Right lung (tissue), 10 donors: ENCODE results near the gene NAB2. TPM values are rescaled to one million over a fixed set of nuclear protein-coding genes. Genes with fewer than 3 reads are reported as not detected.
"Not testable (repeated sequence)": the region's sequence is repeated elsewhere in the genome, so short reads cannot be mapped to it uniquely, and the experiment has no call there.

ENCODE experiments used
- DNase-seq, 2 donors: peaks; one replicate each; pipeline ENCODE4 v3.0.0-alpha.2; 2013
- long read RNA-seq, 8 donors: transcript quantifications; one replicate each; lab custom pipeline, GENCODE V29; 2026
- polyA plus RNA-seq, 5 donors: library from polyadenylated mRNA; unstranded; fragments of 120-200 nt; gene quantifications; one replicate each; pipeline versions ENCODE4 v1.2.1 to v1.2.3, GENCODE V29; 2013; ENCODE audit warnings: inconsistent platforms in 1 of 5, low replicate concordance in 1 of 5; ENCODE audit not compliant: insufficient read length in 5 of 5, insufficient read depth in 1 of 5

NAB2 gene, protein sequence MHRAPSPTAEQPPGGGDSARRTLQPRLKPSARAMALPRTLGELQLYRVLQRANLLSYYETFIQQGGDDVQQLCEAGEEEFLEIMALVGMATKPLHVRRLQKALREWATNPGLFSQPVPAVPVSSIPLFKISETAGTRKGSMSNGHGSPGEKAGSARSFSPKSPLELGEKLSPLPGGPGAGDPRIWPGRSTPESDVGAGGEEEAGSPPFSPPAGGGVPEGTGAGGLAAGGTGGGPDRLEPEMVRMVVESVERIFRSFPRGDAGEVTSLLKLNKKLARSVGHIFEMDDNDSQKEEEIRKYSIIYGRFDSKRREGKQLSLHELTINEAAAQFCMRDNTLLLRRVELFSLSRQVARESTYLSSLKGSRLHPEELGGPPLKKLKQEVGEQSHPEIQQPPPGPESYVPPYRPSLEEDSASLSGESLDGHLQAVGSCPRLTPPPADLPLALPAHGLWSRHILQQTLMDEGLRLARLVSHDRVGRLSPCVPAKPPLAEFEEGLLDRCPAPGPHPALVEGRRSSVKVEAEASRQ
- polyA plus RNA-seq, result 10 to 100 TPM; 34.2 to 52.7 (median 45.0) TPM
- long read RNA-seq, donor 1, transcript NAB2-201 (7 exons, 2,711 nt), result major isoform, 8 of 22 reads
- long read RNA-seq, donor 1, partial matches to known transcripts, result 13 of 22 reads
- long read RNA-seq, donor 1, other reads (novel, unspliced or antisense), result 0 of 22 reads
- long read RNA-seq, donor 2, transcript NAB2-201 (7 exons, 2,711 nt), result major isoform, 7 of 9 reads
- long read RNA-seq, donor 2, partial matches to known transcripts, result 0 of 9 reads
- long read RNA-seq, donor 2, other reads (novel, unspliced or antisense), result 0 of 9 reads
- long read RNA-seq, donor 3, transcript NAB2-201 (7 exons, 2,711 nt), result major isoform, 5 of 6 reads
- long read RNA-seq, donor 3, partial matches to known transcripts, result 0 of 6 reads
- long read RNA-seq, donor 3, other reads (novel, unspliced or antisense), result 0 of 6 reads
- long read RNA-seq, donor 4, transcript NAB2-201 (7 exons, 2,711 nt), result major isoform, 5 of 57 reads
- long read RNA-seq, donor 4, partial matches to known transcripts, result 52 of 57 reads
- long read RNA-seq, donor 4, other reads (novel, unspliced or antisense), result 0 of 57 reads
- long read RNA-seq, donor 5, transcript NAB2-201 (7 exons, 2,711 nt), result major isoform, 10 of 92 reads
- long read RNA-seq, donor 5, partial matches to known transcripts, result 80 of 92 reads
- long read RNA-seq, donor 5, other reads (novel, unspliced or antisense), result 0 of 92 reads
- long read RNA-seq, donor 6, transcript NAB2-201 (7 exons, 2,711 nt), result major isoform, 8 of 186 reads
- long read RNA-seq, donor 6, partial matches to known transcripts, result 172 of 186 reads
- long read RNA-seq, donor 6, other reads (novel, unspliced or antisense), result 5 of 186 reads
- long read RNA-seq, donor 7, transcript NAB2-201 (7 exons, 2,711 nt), result major isoform, 10 of 236 reads
- long read RNA-seq, donor 7, partial matches to known transcripts, result 221 of 236 reads
- long read RNA-seq, donor 7, other reads (novel, unspliced or antisense), result 5 of 236 reads
- long read RNA-seq, donor 8, partial matches to known transcripts, result 0 of 3 reads
- long read RNA-seq, donor 8, other reads (novel, unspliced or antisense), result 0 of 3 reads

DNA sequence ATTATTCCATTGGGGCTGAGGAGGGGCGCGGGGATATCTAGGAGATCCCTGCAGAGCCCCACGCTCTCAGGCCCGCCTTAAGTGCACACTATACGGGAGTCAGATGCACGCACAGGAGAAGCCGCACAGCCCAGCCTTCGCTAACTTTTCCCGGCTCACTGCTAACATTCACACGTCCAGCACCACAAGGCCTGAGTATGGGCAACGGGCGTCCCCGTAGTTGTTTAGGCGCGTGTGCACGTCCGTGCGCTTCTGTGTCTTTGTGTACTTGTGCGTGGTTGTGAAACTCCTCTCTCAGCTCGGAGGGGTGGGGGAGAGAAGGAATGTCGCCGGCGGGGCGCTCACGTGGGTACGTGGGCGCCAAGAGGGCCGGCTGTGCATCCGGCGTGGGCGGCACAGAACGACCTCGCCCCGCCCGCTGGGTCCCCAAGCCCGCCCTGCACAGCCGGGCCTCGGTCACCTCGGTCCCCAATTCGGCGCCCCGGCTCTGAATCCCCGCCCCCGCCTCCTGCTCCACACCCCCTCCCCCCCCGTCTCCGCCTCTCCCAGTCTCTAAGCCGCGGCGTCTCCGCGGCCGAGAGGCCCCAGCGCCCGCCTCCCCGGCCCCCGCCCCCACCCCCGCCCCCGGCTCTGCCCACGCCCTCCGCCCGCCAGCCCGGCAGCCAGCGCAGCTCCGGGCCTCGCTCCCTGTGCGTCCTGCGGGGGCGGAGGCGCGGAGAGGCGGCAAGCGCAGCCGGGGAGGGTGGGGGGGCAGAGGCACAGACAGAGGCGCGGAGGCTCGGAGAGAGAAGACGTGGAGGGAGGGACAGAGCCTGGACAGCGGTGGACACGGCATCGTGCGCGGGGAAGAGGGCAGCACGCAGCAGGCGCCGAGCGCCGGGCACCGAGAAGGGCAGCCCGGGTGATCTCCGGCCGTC, at the start of gene NAB2:
NAB2 (plus strand) TSS at position 761 of the 917 bp plus-strand sequence. CDS start 158 bp downstream, outside the sequence.
- DNase-seq, result peak; percentile 97 to 98

- DNase-seq, result no peak
These were observed 48.7 kb upstream of the NAB2 start for GRCh38 chr12:57040211-57040610.

DNA sequence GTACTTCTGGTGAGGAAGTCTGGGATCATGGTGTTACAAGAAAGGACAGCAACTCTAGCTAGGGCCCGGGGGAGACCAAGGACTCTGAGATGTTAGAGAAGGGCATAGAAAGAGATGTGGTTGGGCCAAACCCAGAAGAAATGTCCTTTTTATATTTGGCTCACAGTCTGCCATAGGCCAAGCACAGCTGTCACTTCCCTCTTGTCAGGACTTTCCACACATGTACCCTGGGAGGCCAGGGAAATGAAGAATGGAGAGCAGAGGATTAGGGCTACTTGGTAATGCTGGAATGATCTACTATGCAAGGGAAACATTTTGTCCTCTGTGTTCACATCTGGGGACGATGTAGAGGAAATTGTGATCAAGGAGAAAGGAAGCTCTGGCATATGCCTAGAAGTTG, 48.2 kb upstream of the NAB2 start:
- no peak for DNase-seq

- no peak for DNase-seq
These were observed 46.2 kb upstream of the NAB2 start for GRCh38 chr12:57042695-57043094.

DNA sequence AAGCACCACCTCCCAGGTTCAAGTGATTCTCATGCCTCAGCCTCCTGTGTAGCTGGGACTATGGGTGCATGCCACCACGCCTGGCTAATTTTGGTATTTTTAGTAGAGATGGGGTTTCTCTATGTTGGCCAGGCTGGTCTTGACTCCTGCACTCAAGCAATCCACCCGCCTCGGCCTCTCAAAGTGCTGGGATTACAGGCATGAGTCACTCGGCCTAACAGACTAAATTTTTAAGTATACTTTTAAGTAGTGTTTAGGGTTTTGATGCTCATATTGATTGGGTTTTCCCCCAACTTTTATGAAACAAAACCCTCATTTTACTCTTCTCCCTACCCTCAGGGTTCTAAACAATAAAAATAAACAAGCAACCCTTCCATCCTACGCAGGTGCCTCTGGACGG, 44.4 kb upstream of the NAB2 start:
- no peak for DNase-seq

GRCh38 chr12:57044889-57045288, 44.0 kb upstream of the NAB2 start:
- DNase-seq, result no peak

DNA sequence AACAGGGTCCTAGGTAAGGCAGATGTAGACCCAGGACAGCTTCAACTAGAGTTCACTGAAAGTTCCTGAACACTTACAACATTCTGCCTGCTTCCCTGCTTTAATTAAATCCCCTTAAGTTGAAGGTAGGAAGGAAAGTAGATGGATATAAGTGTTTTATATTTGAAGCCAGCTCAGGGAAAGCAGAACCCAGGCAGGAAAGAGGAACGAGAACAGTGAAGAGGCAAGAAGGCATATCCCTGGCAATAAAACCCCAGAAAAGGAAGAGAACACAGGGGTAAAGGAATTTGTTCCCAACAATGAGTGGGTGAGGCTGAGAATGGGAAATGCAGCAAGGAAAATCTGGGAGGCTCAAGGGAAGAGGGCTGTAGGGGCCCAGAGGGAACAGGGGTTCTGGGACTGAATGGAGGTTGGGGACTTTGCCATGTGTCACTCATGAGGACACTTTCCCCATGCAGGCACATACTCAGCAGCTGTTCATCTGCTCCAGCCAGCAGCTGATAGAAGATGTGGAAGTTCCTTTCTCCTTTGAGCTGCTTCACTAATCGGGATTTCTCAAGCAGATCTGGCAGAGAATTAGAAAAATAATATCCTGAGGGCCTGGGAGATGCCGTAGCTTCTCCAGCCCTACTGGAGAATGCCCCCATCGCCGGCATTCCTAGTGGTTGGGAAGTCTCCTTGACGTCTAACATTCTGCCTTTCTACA, 42.7 kb upstream of the NAB2 start:
- no peak for DNase-seq

- no peak for DNase-seq
These were observed 41.7 kb upstream of the NAB2 start for GRCh38 chr12:57046947-57047890.

DNA sequence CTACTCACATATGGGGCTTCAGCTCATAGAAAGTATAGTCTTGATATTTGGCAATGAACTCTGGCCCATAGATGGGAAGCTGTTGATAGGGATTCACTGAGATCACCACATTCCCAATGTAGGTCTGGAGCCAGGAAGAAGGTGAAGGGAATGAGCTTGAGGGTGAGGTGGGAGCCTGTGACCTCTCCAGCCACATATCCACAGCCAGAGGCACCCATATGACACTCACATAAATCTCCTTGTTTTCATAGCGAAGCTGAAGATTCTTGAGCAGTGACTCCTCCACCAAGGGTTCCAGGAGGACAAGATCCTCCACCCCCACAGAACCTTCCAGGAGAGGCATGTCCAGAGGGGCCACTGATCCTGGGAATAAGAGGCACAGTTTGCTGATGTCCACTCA, 40.9 kb upstream of the NAB2 start:
- no peak for DNase-seq

GRCh38 chr12:57048423-57049118, 40.3 kb upstream of the NAB2 start:
- DNase-seq, result no peak

- no peak for DNase-seq
These were observed 39.8 kb upstream of the NAB2 start for GRCh38 chr12:57049119-57049446.

- DNase-seq, result no peak
These were observed 39.0 kb upstream of the NAB2 start, which contains the start of gene MYO1A for GRCh38 chr12:57049890-57050289. TSS of gene MYO1A (minus strand) at chr12:57050129. CDS start at chr12:57048323, 1,806 bp downstream.

DNA sequence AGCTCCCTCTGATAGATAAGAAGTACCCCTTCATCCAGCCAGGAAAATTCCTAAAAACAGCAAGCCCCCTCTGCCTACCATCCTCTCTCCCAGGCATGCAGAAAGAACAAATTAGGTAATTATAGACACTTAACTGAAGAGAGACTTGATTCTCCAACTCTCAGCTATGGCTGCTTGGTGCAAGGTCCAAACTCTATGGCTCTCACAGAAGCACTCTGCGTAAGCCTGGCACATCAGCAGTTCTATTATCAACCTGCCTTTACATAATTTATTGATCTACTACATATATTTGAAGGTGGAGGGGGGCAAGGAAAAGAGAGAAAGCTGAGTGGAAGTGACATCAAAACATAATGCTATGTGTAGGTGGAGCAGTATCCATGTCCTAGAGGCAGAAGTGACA, 37.9 kb upstream of the NAB2 start:
- no peak for DNase-seq

- DNase-seq, result not testable (repeated sequence)
These were observed 35.8 kb upstream of the NAB2 start for GRCh38 chr12:57053146-57053545.

- not testable (repeated sequence) for DNase-seq
These were observed 35.0 kb upstream of the NAB2 start for GRCh38 chr12:57053901-57054300.

- no peak for DNase-seq
These were observed 33.1 kb upstream of the NAB2 start for GRCh38 chr12:57055824-57056223.

GRCh38 chr12:57057067-57057751, 31.7 kb upstream of the NAB2 start:
- no peak for DNase-seq
